ENCODE results near the gene MPZL2.
"Not testable (repeated sequence)": the region's sequence is repeated elsewhere in the genome, so short reads cannot be mapped to it uniquely, and the experiment has no call there.

The MPZL2 gene

DNA sequence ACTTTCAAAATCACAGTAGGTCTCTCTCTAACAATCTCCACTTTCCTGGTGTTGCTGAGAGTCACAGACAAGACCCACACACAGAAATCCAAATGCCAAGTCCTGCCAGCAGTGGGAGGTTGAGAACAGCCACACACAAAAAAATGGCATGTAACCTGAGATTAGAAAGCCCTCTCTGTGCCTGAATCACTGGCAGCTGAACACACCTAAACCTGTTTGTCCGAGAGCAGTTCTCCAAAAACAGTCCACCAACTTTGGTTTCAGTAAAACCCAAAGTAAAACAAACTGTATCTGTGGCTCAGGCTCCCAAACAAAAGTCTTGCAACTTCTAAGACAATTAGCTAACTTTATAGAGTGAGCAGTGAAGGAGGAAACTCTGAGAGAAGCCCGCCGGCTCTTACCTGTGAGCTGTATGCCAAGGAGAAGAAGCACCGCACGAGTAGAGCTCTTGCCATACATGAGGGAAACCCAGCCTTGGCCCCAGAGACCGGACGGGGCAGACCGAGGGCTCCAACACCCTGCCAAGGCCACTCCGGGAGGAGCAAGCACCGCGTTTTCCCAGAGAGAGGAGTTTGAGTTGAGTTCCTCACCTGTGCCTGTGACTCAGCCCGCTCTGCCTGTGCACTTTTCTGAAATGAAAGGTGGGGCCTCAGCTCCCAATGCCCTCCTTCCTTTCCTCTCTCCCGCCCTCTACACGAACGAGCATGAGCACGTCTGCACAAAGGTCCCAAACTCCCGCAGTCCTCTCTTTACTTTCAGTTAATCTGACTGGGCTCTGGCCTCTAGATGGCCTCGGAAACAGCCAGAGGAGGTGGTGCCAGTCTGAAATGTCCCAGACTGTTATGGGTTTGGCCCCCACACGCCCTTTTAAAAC is at the start of gene MPZL2:
Gene MPZL2, minus strand, starts transcription at position 603 of the 874 bp plus-strand sequence. Its CDS starts 144 bp downstream, at position 459.
- peak; percentile 31 for DNase-seq

DNA sequence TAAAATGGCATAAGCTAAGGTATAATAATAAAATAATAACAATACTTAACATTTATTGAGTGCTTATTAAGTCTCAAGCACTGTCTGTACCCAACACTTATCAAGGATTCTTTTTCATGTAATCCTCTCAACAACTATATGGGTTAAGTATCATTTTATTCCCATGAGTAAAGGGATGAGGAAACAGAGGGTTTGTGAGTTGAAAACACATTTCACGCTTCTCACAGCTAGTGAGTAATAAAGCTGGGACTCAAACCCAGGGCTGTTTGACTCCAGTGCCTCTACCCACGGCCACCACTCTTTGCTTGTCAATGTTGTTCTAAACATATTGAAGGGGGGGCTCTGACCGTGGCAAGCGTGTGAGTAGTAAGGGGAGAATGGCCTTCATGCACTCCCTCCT is 49.1 kb upstream of the MPZL2 start:
- DNase-seq, result no peak

DNA sequence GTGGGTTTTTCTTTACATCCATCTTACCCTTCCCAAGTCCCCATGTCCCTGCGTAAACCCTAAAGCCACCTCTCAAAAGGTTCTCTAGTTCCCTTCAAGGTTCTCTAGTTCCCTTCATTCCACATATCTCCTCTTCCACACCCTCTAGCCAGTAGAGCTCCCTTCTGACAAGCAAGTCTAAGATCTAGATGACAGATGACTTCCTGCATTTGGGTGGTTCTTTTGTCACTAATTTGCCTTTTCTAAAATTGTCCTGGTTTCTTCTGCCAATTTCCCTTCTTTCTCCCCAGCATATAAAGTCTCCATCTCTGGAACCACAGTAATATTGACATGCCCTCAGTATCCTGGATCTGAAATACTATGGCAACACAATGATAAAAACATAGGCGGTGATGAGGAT is 48.2 kb upstream of the MPZL2 start:
- no peak for DNase-seq

DNA sequence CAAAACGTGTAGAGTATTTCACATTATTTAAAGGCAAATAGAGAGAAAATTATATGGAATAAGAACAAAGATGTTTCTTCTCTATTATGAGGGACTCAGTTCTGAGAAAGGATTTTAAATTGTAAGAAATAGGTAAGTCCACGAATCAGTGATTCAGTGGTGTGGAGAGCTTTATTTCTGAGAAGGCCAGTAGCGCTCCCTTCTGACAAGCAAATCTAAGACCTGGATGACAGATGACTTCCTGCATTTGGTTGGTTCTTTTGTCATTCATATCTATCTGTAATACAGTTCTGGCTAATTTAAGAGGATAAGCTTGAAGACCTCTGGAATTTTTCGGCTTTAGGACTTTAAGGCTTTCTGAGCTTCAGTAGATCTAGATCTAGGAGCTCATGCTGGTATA is 47.4 kb upstream of the MPZL2 start:
- DNase-seq, result no peak

DNA sequence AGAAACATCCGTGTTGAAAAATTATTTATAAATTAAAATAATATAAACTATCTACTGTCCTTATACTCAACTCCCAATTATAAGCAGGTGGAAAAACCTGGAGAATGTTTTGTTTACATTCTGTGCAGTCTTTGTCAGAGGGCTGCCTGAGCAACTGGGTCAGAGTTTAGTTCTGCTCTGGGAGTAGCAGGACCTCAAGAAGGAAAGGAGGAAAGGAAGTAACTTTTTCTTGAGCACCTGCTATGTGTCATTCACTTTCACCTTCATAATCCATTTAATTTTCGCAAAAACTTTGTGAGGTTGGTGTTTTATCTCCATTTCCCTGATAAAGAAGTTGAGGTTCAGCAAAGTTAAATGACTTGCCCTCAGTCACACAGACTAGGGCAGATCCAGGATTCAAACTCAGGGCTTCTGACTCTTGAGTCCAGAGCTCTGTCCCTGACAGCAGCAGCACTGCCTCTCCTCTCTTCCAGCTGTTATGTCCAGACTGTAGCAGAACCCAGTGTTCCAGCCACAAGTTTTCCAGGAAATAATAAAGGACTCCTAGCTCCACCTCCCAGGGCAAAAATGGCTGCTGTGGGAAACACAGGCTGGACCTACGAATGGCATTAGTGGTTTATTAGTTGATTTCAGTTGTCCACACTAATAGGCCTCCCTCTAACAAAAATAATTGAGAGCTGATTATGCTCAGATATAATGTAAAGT is 46.8 kb upstream of the MPZL2 start:
- DNase-seq, result no peak

DNA sequence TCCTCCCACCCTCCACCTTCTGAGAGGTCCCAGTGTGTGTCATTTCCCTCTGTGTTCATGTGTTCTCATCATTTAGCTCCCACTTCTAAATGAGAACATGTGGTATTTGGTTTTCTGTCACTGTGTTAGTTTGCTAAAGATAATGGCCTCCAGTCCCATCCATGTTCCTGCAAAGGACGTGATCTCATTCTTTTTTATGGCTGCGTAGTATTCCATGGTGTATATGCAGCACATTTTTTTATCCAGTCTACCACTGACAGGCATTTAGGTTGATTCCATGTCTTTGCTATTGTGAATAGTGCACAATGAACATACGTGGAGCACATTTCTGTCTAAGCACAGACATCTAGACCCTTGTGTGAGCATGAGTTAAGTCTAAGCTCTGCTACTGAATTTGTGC is 46.2 kb upstream of the MPZL2 start:
- no peak for DNase-seq

DNA sequence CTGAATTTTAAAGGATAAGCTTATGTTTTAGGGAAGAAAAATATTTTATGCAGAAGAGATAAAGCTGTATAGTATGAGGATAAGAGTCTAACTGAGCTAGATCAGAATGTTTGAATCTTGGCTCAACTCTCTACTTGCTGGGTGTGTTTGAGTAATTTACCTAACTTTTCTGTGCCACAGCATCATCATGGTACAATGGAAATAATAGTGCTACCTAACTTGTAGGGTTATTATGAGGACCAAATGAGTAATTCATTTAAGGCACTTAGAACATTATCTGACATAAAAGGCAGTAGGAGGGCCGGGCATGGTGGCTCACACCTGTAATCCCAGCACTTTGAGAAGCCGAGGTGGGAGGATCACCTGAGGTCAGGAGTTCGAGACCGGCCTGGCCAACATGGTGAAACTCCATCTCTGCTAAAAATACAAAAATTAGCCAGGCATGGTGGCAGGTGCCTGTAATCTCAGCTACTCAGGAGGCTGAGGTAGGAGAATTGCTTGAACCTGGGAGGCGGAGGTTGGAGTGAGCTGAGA is 45.0 kb upstream of the MPZL2 start:
- DNase-seq, result not testable (repeated sequence)

DNA sequence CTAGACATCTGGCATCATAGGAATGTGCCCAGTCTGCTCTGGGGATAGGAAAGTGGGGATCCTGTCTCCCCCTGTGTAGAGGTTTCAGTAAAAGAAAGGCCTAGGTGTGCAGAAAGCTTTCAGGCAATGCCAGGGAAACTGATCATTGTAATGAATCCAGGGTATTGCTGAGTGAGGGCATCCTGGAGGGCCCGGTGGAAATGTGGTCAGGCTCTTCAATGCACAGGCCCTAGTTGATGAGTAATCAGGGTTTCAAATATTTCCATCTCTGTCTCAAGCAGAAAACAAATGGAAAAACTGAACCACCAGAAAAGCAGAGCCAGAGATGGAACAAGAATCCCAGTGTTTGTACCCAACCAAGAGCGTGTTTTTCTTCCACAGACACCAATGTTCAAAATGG is 42.5 kb upstream of the MPZL2 start:
- no peak for DNase-seq

DNA sequence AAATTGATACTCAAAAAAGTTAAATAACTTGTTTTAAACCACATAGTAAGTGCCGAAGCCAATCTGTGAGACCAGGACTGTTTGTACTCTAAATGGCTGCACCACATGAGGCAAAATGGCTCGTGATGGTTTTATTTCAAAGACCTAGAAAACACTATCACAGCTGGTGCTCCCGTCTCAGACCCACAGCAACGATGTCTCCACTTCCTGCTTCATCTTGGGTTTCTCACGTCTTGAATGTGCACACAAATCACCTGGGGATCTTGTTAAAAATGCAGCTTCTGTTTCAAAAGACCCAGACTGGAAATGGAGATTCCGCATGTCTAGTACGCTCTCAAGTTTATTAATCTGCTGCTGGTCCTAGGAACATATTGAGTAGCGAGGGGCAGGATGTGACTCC is 41.6 kb upstream of the MPZL2 start:
- no peak for DNase-seq

DNA sequence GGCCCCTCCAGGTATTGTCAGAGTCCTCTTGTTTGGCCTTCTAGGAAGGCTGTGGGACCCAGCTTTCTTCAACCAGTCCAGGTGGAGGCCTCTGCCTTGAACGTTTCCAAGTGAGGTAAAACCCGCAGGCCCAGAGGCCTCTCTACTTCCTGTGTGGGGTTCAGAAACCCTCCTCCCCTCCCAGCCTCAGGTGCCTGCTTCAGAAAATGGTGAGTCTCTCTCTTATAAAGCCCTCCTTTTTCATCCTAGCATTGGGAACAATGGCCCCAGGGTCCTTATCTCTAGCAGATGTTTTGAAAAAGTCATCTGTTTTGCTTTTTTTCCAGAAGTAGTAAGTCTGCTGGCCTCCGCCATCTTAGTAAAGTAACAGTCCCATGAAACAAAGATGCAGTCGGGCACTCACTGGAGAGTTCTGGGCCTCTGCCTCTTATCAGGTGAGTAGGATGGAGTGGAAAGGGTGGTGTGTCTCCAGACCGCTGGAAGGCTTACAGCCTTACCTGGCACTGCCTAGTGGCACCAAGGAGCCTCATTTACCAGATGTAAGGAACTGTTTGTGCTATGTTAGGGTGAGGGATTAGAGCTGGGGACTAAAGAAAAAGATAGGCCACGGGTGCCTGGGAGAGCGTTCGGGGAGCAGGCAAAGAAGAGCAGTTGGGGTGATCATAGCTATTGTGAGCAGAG is 40.6 kb upstream of the MPZL2 start, which contains the start of gene CD3E:
Gene CD3E, plus strand, starts transcription at position 163 of the 681 bp plus-strand sequence. Its CDS starts 223 bp downstream, at position 386.
- no peak for DNase-seq

DNA sequence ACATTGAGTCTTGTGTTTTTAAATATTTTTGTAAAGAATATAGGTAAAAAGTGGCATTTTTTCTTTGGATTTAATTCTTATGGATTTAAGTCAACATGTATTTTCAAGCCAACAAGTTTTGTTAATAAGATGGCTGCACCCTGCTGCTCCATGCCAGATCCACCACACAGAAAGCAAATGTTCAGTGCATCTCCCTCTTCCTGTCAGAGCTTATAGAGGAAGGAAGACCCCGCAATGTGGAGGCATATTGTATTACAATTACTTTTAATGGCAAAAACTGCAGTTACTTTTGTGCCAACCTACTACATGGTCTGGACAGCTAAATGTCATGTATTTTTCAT is 40.1 kb upstream of the MPZL2 start:
- no peak for DNase-seq

DNA sequence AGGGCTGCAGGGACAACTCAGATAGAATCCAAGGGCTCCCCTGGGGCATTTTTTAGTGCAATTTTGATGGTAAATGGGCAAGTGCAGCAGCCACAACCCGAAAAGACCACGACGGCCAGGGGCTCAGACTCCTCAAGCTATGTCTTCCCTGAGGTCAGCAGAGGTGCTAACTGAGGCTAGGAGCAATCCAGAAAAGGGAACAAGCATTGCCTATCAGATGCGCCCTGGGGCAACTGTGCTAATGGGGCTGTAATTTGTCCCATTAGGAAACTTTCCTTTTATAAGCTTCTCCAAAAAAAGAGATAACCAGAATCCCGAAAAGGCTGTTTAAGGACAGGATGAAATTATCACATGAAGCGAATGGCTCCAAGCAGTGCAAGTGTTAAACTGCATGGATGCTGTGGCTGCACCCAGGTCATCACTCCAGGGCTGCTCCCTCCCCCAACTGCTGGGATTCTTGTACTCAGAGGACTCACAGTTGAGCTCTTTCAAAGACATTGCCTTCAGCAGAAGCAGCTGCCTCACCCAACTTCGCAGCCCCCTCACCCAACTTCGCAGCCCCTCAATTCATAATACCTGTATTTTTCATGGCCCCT is 37.6 kb upstream of the MPZL2 start:
- DNase-seq, result no peak

DNA sequence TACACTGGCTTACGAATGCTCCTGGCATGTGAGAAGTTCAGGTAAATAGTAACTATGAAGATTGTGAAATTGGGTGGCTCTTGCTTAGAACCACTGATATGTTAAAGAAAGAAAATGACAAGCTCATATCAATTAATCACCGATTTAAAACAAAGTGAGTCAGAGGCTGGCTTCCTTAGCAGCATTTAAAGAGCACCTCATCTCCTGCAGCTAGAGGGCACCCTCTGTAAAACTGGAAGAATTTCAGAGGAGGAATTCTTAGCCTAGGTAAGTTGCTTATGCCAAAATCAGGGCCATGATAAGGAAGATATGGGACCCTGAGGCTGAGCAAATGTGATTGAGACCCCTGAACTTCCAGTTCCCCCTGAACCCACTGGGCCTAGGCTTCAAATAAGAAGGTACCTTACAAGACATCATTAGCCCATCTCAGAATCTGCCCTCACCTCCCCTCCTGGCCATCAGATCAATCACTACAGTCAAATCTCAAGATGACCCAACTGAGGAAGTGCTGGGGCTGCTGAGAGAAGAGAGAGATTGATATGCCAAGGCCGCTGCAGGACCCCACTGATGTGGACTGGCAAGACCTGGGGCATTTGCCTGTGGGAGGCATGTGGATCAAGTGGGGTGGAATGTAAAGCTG is 31.8 kb upstream of the MPZL2 start:
- no peak for DNase-seq

DNA sequence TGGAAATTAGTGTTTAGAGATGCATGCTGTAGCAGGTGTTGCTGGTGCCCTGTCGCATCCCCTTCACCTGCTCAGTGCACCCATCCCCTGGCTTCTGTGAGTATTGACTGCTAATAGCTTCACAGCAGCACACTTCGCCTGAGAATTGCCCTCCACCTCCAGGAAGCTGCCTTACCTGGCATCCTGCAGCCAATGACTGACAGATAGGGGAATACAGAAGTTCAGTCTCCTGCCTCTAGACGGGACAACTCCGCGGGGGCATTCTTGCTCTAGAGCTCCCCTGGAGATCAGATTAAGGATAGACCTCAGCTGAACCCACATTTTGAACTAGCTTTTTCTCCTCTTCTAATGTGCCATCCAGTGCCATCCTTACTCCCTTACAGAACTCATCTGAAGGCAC is 31.1 kb upstream of the MPZL2 start:
- DNase-seq, result no peak

DNA sequence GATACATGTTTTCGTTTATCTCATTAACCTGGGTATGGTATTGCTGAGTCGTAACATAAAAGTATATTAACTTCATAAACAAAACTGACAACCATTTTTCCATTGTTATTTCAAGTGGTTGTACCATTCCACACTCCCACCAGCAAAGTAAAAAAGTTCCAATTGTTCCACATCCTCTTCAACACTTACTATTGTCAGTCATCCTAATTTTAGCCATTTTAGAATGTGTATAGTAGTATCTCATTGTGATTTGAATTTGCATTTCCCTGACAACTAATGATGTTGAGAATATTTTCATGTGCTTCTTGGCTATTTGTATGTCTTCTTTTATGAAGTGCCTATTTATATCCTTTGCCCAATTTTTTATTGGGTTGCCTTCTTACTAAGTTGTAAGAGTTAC is 30.0 kb upstream of the MPZL2 start:
- DNase-seq, result no peak

DNA sequence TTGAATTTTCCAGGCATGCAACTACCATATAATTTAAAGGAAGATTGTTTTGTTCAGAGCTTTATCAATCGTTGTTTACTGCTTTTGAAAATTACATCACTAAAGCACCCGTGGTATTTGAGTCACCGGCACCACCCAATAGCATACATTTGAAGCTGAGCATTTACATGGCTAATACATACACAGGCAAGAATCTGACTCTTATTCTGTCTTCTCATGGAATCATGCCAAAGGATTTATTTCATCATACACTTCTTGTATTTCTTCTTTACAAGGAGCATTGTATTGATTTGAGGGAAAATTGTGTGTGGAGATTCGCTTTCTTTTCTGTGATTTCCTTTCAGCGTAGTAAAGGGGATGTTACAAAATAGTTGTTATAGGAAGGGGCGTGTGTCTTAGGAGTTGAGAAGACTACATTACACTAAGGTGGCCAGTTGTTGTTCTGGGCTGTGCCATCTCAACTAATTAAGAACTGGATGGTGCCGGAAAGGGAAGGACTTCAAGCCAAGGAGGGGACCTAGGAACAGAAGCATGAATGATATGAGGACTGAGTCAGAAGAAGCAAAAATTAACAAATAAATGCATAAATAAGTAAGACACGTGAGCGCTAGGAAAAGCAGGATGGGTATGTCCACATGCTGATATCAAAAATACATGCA is 27.5 kb upstream of the MPZL2 start:
- no peak for DNase-seq

DNA sequence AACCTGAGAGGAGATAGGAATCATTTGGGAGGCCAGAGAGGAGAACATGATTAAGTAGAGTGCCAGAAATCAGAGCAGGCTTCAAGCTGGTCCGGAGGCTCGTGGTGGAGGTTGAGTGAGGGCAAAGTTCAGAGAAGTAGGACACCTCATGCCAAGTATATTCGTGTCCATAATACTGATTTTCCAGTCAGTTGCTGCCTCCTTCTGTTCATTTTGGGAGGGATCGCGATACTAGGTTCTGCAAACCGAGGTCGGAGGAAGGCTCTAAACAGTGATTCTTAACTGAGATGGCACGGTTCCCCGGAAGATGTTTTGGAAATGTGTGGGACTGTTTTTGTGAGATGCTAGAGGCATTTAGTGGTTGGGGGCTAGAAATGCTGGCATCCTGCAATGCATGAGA is 26.8 kb upstream of the MPZL2 start:
- DNase-seq, result no peak

DNA sequence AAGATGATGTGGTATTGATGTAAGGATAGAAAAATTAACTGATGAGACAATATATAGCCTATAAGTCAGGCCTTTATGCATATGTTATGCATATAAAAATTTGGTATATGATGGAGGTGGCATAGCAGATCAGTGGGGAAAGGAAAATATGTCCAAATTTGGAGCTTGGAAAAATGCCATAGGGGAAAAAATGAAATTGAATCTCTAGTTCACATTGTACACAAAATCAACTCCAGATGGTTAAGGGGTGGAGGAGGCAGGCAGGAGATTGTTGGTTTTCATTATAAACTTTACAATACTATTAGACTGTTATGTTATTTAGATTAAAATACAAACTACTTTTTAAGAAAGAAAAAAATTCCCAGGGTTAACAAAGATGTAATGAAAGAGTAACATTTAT is 25.3 kb upstream of the MPZL2 start:
- no peak for DNase-seq

DNA sequence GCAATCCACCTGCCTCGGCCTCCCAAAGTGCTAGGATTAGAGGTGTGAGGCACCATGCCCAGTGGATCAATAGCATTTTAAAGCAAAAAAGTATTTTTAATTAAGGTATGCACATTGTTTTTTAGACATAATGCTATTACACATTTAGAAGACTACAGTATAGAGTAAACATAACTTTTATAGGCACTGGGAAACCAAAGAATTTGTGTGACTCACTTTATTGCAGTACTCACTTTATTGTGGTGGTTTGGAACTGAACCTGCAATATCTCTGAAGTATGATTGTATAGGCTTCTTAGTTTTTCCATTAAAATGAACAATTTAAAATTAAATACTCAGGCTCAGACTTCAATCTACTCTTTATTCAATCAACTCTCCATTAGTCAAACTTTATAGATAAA is 22.9 kb upstream of the MPZL2 start:
- DNase-seq, result no peak

DNA sequence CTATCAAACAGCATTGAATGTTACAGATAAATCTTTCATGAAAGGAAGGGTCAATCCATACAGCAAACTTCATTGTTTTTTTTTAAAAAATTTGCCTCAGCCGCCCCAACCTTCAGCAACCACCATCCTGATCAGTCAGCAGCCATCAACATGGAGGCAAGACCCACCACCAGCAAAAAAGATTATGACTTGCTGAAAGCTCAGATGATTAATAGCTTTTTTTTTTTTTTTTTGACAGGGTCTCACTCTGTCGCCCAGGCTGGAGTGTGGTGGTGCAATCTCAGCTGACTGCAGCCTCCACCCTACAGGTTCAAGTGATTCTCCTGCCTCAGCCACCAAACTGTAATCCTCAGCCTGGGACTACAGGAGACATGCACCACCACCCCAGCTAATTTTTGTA is 22.4 kb upstream of the MPZL2 start:
- no peak for DNase-seq

DNA sequence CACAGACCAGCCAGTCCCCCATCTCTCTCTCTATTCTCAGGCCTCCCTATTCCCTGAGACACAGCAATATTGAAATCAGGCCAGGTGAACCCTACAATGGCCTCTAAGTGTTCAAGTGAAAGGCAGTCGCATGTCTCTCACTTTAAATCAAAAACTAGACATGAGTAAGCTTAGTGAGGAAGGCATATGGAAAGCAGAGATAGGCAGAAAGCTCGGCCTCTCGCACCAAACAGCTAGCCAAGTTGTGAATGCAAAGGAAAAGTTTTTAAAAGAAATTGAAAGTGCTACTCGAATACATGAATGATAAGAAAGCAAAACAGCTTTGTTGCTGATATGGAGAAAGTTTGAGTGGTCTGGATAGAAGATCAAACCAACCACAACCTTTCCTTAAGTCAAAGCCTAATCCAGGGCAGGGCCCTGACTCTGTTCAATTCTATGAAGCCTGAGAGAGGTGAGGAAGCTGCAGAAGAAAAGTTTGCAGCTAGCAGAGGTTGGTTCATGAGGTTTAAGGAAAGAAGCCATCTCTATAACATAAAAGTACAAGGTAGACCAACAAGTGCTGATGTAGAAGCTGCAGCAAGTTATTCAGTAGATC is 19.8 kb upstream of the MPZL2 start:
- DNase-seq, result no peak

All from 8988T (cell line).